GM21367 (cell line): ENCODE measurements around the gene IFT22.
"Not testable (repeated sequence)": the region's sequence is repeated elsewhere in the genome, so short reads cannot be mapped to it uniquely, and the experiment has no call there.

Source experiments
- ATAC-seq: cut with Tn5 transposase; IDR thresholded peaks from one replicate; pipeline ENCODE4 v1.9.1; 2021; ENCODE audit not compliant: unreplicated experiment

The IFT22 gene

GRCh38 chr7:101315336-101315735, 6.3 kb downstream of the IFT22 start:
- ATAC-seq, result no peak

- no peak for ATAC-seq
Observed at GRCh38 chr7:101308245-101309085, 13.1 kb downstream of the IFT22 start.

- ATAC-seq, result no peak
Observed at GRCh38 chr7:101306307-101306706, 15.3 kb downstream of the IFT22 start.

- no peak for ATAC-seq
Observed at GRCh38 chr7:101303102-101303701, 18.4 kb downstream of the IFT22 start.

- ATAC-seq, result no peak
Observed at GRCh38 chr7:101302641-101303101, 18.9 kb downstream of the IFT22 start.

- ATAC-seq, result no peak
Observed at GRCh38 chr7:101300465-101301376, 20.9 kb downstream of the IFT22 start.

GRCh38 chr7:101299511-101300464, 21.8 kb downstream of the IFT22 start:
- ATAC-seq, result no peak

- ATAC-seq, result no peak
Observed at GRCh38 chr7:101294832-101295121, 26.8 kb downstream of the IFT22 start.

GRCh38 chr7:101294039-101294831, 27.4 kb downstream of the IFT22 start:
- ATAC-seq, result no peak

GRCh38 chr7:101293069-101294021, 28.3 kb downstream of the IFT22 start:
- not testable (repeated sequence) for ATAC-seq

GRCh38 chr7:101292566-101292965, 29.0 kb downstream of the IFT22 start:
- ATAC-seq, result not testable (repeated sequence)

- ATAC-seq, result not testable (repeated sequence)
Observed at GRCh38 chr7:101290186-101291037, 31.2 kb downstream of the IFT22 start.

- not testable (repeated sequence) for ATAC-seq
Observed at GRCh38 chr7:101289687-101290086, 31.9 kb downstream of the IFT22 start.

GRCh38 chr7:101288439-101288838, 33.2 kb downstream of the IFT22 start:
- ATAC-seq, result no peak

- no peak for ATAC-seq
Observed at GRCh38 chr7:101287032-101287431, 34.6 kb downstream of the IFT22 start.

GRCh38 chr7:101285880-101286279, 35.7 kb downstream of the IFT22 start:
- not testable (repeated sequence) for ATAC-seq

- no peak for ATAC-seq
Observed at GRCh38 chr7:101285171-101285570, 36.4 kb downstream of the IFT22 start.
